Endometrium (tissue), 2 donors: ENCODE measurements around the gene ADAMTS7.
"Not testable (repeated sequence)": the region's sequence is repeated elsewhere in the genome, so short reads cannot be mapped to it uniquely, and the experiment has no call there.

ENCODE experiments used
- FAIRE-seq: peaks from 2 replicates; lab custom pipeline; 2012; peaks lifted over from hg19 to GRCh38; lab: Jason Lieb, UNC
- donor health status: control.
- donor health status: control.

Gene ADAMTS7

DNA sequence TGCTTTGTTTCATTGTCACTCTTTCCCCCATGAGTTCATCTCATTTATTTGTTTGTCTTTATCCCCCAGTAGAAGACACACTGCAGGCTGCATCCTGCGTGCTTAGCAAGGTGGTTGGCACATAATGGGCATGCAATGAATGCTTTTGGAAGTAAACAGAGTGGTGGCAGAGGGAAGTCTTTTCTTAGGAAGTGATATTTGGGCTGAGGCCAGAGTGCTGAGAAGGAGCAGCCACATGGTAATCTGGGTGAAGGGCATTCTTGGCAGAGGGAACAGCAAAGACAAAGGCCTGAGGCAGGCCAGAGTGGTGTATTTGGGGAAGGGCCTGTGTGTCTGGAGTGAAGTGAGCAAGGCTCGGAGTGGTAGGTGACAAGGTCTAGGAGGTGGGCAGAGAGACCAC is 17.7 kb upstream of the ADAMTS7 start:
- no peak for FAIRE-seq

DNA sequence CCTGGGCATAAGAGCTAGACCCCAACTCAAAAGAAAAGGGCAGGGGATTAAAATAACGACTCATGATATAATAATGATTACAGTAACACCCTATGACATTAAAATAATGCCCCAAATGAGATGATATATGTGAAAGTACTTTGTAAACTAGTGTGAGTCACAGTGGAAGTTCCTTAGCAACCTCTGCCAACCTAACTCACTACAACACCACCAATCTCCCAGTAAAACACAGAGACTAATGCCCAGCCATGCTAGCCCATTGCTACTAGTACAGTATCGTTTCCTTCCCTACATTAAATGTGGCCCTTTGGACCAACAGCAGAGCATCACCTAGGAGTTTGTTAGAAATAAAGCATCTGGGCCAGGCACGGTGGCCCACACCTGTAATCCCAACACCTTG is 11.2 kb upstream of the ADAMTS7 start:
- no peak for FAIRE-seq

DNA sequence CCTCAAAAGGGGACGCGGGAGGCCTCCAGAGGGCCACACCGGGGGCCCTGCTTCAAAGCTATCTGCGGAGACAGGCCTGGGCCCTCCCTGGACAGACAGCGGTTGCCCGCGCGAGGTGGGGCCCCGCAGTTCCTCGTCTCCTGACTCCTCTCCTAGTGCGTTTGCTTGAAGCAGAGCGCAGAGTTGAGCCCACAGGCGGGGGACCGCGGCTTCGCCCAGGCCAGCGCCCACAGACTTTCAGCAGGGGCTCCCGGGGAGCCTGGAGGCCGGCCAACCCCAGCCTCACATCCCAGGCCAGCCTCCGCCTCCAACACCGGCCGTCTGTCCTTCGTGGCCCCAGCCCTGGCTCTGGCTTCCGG is 540 bp upstream of the ADAMTS7 start:
- no peak for FAIRE-seq

DNA sequence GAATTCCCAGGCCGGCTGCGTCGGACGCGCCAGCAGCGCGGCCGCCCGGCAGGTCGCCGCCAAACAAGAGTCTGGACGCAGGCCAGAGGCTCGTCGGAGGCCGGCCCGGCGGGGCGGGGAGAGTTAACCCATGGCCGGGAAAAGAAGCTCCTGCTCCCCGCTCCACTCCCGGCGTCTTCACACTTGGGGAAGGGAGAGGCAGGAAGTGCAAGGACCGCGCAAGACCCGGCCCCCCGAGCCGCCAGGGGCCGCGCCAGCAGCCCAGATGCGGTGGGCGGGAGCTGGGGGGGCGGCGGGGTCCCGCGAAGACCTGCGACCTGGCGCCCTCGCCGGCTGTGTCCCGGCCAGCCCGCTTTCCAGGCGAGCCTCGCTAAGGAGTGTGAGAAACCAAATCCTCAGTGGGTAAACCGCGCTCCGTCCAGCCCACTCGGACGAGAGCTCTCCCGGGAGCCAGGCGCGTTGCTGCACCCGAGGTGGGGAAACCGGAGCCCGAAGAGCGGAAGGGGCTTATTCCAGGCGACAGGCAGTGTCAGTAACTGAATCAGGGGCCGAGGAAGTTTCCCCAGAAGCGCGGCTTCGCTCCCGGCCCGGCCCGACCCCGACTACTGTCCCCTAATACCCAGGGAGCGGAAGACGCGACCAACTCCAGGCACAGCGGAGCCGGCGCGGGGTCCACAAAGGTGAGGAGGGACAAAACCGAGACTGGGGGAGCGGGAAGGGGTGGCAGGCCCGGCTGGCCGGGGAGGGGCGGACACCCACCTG is 721 bp downstream of the ADAMTS7 start:
- FAIRE-seq, result no peak

DNA sequence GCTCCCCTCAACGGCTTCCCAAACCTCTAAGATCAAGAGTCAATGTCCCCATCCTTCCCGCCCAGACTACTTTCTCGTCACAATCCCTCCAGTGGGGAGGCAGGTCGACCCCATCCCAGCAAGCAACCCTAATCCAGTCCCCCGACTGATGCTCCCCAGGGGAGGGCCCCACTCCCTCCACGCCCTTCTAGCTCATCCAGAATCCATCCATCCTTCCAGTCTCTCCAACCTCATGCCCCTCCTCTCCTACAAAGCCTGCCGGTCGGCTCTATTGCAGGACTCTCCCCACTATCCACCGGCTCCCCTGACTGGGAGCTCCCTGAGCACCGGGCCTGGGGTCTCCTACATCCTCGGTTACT is 1.3 kb downstream of the ADAMTS7 start:
- FAIRE-seq, result no peak

DNA sequence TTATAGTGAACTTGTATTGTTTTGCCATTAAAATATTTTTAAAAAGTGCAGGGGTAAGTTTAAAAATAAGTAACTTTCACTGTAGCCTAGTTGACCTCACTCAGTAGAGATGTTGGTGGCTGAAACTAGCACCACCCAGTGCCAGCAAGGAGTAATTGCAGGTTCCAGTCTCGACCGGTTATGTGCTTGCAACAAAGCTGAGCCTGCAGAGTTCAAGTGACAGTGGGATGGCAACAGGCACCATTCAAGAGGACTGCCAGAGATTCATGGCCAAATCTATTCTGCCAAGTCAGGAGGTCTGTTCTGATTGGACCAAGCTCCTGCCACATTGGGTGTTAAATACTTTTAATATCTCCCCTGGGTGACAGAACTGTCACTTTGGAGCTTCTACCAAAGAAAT is 2.7 kb downstream of the ADAMTS7 start:
- no peak for FAIRE-seq

DNA sequence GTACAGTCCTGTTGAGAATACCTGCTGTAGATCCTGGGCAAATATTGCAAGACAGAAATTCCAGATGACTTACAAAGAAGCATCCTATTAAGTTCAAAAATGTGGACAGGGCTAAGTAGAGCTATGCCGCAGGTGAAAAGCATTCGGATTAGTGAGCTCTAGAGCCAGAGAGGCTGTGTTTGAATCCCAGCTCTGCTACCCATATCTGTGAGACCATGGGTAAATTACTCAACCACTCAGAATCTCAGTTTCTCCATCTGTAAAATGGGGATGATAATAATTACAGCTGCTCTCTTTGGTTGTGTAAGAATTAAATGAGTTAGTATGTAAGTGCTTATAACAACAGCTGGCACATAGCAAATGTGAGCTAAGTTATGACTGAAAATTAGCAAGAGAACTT is 3.9 kb downstream of the ADAMTS7 start:
- no peak for FAIRE-seq

DNA sequence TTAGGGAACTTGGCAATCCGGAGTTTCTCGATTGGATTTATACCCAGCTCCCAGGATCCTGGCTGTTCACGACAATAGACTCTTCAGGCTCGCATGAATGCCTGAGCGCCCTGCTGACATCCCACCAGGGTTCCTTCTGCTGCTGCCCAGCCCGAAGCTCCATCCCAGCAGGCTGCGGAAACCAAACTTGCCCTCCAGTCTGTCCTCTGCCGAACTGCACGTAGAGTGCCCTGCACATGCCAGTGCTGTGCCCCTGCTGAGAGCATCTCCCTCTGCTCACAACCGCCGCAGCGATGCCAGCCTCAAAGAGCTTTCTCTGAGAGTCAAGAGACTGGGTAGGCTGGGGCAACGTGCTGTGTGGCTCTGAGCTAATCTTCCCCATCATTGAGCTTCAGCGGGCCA is 6.9 kb downstream of the ADAMTS7 start:
- no peak for FAIRE-seq

DNA sequence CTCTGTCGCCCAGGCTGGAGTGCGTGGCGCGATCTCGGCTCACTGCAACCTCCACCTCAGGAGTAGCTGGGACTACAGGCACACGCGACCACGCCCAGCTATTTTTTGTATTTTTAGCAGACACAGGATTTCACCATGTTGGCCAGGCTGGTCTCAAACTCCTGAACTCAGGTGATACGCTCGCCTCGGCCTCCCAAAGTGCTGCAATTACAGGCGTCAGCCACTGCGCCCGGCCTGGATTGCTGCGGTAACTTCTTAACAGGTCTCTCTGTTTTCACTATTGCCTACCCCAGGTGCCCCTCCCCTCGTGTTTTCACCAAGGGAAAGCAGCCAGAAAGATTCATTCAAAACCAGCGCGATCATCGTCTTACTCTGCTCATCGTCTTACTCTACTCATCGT is 10.5 kb downstream of the ADAMTS7 start:
- FAIRE-seq, result no peak

DNA sequence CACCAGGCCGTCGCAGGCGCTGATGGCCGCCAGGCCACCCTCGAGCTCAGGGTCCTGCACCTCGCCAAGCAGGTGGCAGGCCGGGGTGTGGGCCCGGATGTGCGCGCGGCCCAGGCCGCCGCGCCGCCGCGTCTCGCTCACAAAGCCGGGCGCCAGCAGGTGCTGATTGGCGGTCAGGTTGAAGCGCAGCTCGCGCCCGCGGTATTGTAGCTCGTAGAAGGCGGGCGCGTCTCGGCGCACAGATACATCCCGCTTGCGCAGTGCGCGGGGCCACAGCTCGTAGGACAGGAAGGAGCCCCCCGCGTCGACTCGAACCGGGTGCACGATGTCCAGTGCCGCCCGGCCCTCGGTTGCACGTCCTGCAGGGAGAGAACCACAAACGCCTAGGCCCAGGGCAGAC is 11.1 kb downstream of the ADAMTS7 start:
- no peak for FAIRE-seq

DNA sequence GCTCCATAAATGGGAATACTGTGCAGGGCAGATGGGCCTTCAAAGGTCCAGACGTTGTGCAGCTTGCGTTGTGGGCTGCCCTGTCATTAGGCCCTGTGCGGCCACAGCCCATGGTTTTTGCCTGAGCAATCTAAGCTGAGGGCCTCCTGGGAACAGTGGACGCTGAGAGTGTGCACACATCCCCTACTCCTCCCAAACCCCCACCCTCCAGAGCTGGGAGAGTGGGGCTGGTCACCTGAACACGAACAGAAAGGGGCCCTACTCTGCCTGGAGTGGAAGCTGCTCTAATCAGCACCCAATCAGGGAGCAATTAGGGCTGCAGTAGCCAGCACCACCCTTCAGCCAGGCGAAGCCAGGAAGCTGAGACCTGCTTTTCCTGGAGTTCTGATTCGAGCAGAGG is 12.2 kb downstream of the ADAMTS7 start:
- not testable (repeated sequence) for FAIRE-seq

DNA sequence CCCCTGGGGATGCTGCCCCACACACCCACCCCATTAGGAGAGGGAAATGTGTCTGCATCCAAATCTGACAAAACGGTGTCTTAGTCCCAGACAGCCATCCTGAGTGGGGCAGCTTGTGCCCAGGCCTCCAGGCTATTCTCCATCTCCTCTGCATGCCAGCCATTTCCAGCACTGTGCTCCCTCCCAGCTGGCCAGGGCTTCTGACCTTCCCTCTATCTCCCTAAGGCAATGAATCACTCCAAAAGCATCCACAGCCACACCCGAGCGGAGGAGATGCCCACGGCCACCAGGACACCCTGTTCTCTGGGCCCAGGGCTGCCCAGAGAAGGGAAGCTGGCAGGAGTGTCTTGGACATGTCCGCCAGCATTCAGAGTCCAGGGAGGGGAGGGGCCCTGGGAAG is 12.9 kb downstream of the ADAMTS7 start:
- FAIRE-seq, result not testable (repeated sequence)

DNA sequence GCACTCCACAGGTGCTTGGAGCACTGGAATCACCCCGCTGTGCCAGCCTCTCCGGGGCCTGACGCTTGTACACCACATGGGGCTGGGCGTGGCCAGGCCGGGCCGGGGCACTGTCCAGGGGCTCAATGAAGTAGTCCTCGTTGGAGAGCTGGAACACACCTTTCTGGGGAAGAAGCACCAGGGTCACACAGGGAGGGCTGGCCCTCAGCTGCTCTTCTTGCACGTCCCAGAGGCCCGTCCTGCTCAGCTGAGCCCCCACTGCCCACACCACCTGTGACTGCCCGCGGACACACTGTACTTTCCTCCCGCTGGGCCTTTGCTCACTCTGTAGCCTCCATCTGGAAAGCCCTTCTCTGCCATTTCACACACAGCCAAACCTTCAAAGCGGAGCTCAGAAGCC is 13.3 kb downstream of the ADAMTS7 start:
- FAIRE-seq, result no peak

DNA sequence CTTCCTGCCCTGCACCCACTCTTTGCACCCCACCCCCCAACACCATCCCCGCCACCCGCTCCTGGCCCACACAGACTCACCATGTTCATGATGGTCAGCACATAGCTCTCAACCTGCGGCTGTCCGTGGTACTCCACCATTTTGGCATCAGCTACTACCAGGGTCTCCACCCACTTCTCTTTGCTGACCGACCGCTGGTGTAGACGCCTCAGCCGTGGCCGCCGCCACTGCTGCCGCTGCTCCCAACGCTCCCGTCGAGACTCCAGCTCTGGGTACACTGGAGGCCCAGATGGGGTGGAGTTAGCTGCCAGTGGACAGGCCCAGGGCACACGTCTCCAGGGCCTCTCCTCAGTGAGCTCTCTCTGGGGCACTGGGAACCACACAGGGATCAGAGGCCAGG is 14.8 kb downstream of the ADAMTS7 start:
- FAIRE-seq, result no peak

DNA sequence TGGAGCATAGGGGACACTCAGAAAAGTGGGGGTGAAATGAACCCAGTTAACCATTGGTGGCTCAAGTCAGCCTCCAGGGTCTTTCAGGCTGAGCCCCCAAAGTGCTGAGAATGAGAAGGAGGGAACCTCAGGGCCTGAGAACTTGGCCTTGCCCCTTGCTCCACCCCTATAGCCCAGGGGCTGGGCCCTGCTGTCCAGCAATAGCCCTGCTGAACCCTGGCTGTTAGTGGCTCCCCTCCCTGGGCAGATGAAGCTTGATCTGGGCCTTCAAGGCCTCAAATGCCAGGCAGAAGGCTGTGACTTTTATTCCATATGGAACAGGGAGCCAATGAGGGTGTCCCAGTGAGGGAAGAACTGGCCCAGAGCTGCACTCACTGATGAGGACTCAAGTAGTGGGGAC is 16.2 kb downstream of the ADAMTS7 start:
- no peak for FAIRE-seq

DNA sequence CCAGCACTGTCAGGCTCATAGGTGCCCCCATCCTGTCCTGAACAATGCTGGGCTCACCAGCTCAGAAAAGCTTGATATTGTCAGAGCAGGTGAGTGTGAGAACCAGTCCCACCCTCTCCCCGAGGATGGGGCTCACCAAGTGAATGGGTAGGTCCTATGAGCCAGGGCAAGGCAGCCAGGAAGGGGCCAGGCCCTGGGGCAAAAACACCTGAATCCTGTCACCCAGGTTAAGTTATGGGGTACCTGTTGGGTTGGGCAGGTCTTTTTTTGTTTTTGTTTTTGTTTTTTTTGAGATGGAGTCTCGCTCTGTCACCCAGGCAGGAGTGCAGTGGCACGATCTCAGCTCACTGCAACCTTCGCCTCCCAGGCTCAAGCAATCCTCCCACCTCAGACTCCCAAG is 16.8 kb downstream of the ADAMTS7 start:
- FAIRE-seq, result not testable (repeated sequence)

DNA sequence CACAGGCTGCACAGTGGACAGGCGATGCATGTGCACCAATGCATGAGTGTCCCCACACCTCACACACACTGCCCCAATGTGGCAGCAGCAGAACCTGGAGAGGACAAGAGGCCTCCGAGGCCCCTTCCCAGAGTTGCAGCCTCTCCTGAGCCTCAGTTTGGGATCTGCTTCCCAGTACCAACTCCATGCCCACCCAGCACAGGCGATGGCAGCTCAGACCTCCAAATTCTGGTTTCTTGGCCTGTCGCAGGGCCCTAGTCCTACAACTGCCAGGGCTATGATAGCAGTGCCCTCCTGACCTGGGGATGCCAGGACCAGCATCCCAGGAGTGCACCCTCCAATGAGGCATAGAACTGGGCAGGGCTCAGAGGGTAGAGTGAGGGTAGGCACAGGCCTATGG is 19.9 kb downstream of the ADAMTS7 start:
- FAIRE-seq, result no peak

DNA sequence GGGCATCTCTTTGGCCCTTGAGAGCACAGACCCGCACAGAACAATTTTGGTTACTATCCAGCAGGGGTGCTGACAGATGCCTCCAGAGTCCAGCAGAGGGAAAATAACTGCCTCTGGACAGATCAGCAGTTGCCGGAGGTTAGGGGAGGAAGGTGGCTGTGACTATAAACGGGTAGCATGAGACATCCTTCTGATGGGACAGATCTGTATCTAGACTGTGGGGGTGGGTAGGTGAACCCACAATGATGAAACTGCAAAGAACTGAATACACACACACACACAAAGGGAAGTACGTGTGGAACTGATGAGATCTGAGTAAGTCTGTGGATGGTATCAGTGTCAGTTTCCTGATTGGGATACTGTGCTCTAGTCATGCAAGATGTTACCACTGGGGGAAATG is 21.2 kb downstream of the ADAMTS7 start:
- no peak for FAIRE-seq

DNA sequence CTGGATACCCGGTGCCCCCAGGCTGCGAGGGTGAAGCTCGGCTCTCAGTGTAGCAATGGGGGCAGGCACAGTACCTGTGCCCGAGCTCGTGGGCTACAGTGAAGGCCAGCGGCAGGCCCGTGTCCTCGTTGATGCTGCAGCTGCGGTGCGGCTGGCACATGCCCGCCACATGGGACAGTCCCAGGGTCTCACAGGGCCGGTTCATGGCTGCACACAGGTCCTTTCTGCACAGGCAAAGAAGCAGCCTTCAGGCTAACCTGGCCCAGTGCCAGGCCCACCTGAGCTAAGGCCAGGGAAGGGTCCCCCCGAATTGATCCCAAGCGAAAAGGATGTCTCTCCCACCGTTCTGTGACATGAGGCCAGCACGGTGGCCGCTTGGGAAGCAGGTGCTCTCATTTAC is 21.6 kb downstream of the ADAMTS7 start:
- no peak for FAIRE-seq

DNA sequence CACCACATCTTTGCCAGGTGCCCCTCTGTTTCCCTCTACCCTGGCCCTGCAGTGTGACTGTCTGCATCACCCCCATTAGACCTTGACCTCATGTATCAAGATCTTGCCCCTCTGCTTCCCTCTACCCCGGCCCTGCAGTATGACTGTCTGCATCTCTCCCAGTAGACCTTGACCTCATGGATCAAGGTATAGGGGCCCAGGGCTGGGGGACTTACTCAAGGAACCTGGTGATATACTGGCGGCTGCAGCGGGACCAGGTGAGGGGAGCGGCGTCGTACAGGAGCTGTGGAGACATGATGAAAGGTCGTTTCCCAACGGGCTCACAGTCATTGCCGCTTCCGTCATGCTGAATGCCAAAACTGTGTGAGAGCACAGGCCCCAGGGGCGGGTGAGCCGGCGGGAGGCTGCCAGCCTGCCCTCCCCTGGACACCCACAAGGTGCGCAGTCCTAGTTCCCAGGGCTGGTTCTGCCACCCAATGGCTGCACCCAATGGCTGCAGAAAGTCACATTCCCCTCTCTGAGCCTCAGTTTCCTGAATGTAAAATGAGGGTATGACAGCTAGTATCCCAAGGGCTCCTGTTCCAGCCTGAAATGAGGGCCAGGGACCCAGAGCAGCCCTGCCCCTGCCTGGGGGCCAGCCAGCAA is 23.1 kb downstream of the ADAMTS7 start:
- no peak for FAIRE-seq

DNA sequence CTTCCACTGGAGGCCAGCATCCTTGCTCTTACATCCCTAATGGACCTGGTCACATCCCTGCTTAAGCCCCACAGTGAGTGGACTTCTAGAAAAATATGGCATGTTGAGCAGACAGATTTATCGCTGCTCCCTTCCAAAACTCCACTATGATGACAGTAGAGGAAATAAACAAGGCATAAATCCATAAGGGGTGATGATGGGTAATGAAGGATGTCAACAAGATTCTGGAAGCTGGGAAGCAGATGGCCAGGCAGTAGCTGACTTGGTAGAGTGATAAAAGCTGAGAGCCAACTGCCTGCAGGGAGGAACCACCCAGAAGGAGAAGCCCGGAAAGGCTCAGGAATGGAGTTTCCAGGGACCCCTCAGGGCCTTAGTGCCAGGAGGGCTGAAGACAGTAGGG is 28.9 kb downstream of the ADAMTS7 start:
- not testable (repeated sequence) for FAIRE-seq

DNA sequence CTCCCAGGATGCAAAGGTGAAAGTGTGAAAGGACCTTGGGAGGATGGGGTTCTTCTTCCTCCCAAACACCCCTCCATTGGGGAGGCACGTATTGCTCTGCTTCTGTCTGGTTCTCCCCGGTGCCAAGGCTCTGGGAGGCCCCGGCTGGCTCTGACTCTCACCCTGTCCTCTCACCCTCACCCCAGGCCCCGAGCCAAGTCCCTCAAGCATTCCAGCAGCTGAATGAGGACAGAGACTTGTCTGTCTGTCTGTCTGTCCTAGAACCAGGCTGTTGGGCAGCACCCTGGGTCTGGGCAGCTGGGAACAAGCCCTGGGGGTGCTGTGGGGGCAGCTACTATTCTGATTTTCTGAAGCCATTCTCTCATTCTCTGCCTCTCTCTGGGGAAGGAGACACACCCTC is 29.9 kb downstream of the ADAMTS7 start:
- FAIRE-seq, result not testable (repeated sequence)

DNA sequence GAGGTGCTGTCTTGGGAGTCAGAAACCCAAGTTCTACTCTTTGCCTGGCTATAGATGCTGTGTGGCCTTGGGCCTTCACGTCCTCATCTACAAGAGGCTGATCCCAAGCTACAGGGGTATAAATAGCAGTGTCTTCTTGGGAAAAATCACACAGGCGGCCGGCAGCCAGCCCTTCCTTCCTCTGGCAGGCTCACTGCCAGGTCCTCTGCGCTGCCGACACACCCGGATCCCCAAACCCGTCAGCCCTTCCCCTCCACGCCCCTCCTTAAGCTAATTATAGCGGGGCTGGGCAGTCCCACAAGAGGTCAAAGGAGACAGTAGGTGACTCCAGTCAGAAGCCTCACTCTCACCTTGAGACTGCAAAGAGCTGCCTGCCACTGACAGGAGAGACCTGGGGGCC is 31.3 kb downstream of the ADAMTS7 start:
- FAIRE-seq, result not testable (repeated sequence)

DNA sequence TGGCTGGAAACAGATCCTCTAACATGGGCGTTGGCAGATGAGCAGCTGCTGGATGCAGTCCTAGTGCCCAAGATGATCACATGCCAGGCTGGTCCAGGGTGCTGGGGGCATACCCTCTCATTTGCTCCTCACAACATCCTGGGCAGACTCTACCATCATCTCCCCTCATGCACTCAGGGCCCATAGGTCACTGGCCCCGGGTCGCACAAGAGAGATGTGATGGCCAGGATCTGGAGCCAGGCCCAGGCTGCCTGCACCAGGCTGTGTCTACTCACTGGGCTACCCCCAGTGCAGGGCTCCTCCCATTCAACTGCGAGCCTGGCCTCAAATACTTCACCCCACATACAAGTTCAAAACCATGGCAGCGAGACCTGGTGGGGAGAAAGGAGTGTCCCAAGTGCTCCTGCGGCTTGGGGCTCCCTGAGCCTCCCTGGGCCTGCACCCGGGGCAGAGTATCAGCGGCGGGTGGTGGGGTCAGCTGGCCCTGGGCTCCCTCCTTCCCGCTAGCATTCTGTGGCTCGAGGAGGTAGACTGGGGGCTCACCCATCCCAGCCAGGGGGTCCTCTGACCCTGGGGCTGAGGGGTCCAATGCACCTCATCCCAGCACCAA is 32.0 kb downstream of the ADAMTS7 start:
- FAIRE-seq, result not testable (repeated sequence)
